ENCODE measurements around the gene KCTD16. TPM values are rescaled to one million over a fixed set of nuclear protein-coding genes. Genes with fewer than 3 reads are reported as not detected.

Gene KCTD16
- total RNA-seq, 2 donors from 2014 or later = 0.27 to 0.35 TPM

GRCh38 chr5:144313147-144313726, 142.6 kb downstream of the KCTD16 start:
- ATAC-seq (ENCODE audit: insufficient number of reproducible peaks, low FRiP score, low read depth) = no peak
- DNase-seq (ENCODE audit: low spot score) = no peak
- Histone ChIP-seq H3K36me3 (no peaks in the 10 kb centered on the region), H3K27me3 (replicated peaks; ENCODE audit: insufficient read depth) (no peaks in the 10 kb centered on the region), H3K27ac (no peak overlapping the region), H3K4me3 (no peak overlapping the region), H3K9me3 (no peaks in the 10 kb centered on the region), H3K4me1 (ENCODE audit: control insufficient read depth in 1 of 2, low read depth in 2 of 2) (no peaks in the 10 kb centered on the region)
- no peak for TF ChIP-seq CTCF (IDR thresholded peaks at IDR 0.05)

- H3K4me3 ChIP-seq = no peak overlapping the region
- DNase-seq (ENCODE audit: low spot score) (no peak), ATAC-seq (ENCODE audit: insufficient number of reproducible peaks, low FRiP score, low read depth) (no peak)
- H3K27me3 ChIP-seq (replicated peaks; ENCODE audit: insufficient read depth) = no peaks in the 10 kb centered on the region
- no peaks in the 10 kb centered on the region for H3K36me3 ChIP-seq
- no peak for TF ChIP-seq CTCF (IDR thresholded peaks at IDR 0.05)
- H3K9me3 ChIP-seq = no peaks in the 10 kb centered on the region
- H3K27ac ChIP-seq = no peak overlapping the region
- no peaks in the 10 kb centered on the region for H3K4me1 ChIP-seq (ENCODE audit: control insufficient read depth in 1 of 2, low read depth in 2 of 2)
Observed at GRCh38 chr5:144315026-144315425, 144.4 kb downstream of the KCTD16 start.

GRCh38 chr5:144315994-144316634, 145.4 kb downstream of the KCTD16 start:
- Histone ChIP-seq H3K27me3 (replicated peaks; ENCODE audit: insufficient read depth) (no peaks in the 10 kb centered on the region), H3K4me3 (no peak overlapping the region), H3K9me3 (no peaks in the 10 kb centered on the region), H3K4me1 (ENCODE audit: control insufficient read depth in 1 of 2, low read depth in 2 of 2) (no peaks in the 10 kb centered on the region), H3K27ac (no peak overlapping the region), H3K36me3 (no peaks in the 10 kb centered on the region)
- no peak for TF ChIP-seq CTCF (IDR thresholded peaks at IDR 0.05)
- ATAC-seq (ENCODE audit: insufficient number of reproducible peaks, low FRiP score, low read depth) (no peak), DNase-seq (ENCODE audit: low spot score) (no peak)

- no peaks in the 10 kb centered on the region for H3K27me3 ChIP-seq (replicated peaks; ENCODE audit: insufficient read depth)
- H3K4me3 ChIP-seq = no peak overlapping the region
- no peak overlapping the region for H3K27ac ChIP-seq
- no peak for DNase-seq (ENCODE audit: low spot score)
- no peaks in the 10 kb centered on the region for H3K9me3 ChIP-seq
- no peaks in the 10 kb centered on the region for H3K4me1 ChIP-seq (ENCODE audit: control insufficient read depth in 1 of 2, low read depth in 2 of 2)
- no peak for TF ChIP-seq CTCF (IDR thresholded peaks at IDR 0.05)
- no peak for ATAC-seq (ENCODE audit: insufficient number of reproducible peaks, low FRiP score, low read depth)
- H3K36me3 ChIP-seq = no peaks in the 10 kb centered on the region
Observed at GRCh38 chr5:144318011-144318410, 147.3 kb downstream of the KCTD16 start.

- Histone ChIP-seq H3K27ac (no peak overlapping the region), H3K4me1 (ENCODE audit: control insufficient read depth in 1 of 2, low read depth in 2 of 2) (no peaks in the 10 kb centered on the region), H3K36me3 (no peaks in the 10 kb centered on the region), H3K4me3 (no peak overlapping the region), H3K27me3 (replicated peaks; ENCODE audit: insufficient read depth) (no peaks in the 10 kb centered on the region), H3K9me3 (no peaks in the 10 kb centered on the region)
- no peak for TF ChIP-seq CTCF (IDR thresholded peaks at IDR 0.05)
- no peak for DNase-seq (ENCODE audit: low spot score)
- ATAC-seq (ENCODE audit: insufficient number of reproducible peaks, low FRiP score, low read depth) = no peak
Observed at GRCh38 chr5:144318460-144318859, 147.8 kb downstream of the KCTD16 start.

Measured in thoracic aorta (tissue), 2 donors.